SH-SY5Y (cell line): Measurements from ENCODE around the gene LRFN2.

ENCODE experiments used
- GATA2 ChIP-seq: IDR thresholded peaks from 2 replicates; pipeline ENCODE4 v1.6.1; 2011; ENCODE audit warnings: mild to moderate bottlenecking, low read depth, low read length
- GATA3 ChIP-seq: IDR thresholded peaks from 2 replicates; pipeline ENCODE4 v1.6.1; 2011; ENCODE audit warnings: low read depth, mild to moderate bottlenecking, low read length, moderate library complexity

DNA sequence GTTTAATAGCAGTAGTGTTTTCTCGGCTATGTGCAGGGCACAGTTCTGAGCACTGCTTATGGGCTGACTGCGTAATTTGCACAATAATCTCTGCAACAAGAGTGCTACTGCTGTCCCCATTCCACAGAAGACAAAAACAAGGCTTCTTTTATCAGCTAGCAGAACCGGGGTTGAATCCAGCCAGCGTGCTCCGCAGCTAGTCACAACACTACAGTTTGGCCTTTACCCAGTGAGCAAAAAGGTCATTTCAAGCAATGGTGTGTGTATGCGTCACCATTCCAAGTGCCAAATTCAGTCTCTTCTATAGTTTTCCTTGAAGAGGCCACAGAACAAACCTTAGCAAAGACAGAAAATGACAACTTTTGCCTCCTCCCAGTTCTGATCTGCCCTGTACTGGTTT is 61.1 kb downstream of the LRFN2 start:
- TF ChIP-seq GATA3 (no peak), GATA2 (no peak)
